ENCODE results near the gene VWA5B2. TPM values are rescaled to one million over a fixed set of nuclear protein-coding genes. Genes with fewer than 3 reads are reported as not detected.

Gene VWA5B2
- total and polyA plus RNA-seq, 9 of the 15 experiments (the other 6 are each of a cell fraction or from before 2014, with no cell fraction given): 0.04 TPM; not detected in 8

DNA sequence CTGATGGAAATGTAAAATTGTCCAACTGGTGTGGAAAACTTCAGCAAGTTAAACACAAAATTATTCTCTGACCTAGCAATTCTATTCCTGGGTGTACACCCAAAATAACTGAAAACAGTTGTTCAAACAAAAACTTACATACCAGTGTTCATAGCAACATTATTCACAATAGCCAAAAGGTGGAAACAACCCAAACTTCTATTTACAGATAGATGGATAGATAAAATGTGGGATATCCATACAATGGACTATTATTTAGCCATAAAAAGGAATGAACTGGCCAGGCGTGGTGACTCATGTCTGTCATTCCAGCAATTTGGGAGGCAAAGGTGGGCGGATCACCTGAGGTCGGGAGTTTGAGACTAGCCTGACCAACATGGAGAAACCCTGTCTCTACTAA, 6.9 kb upstream of the VWA5B2 start:
- Histone ChIP-seq H3K9me3 (replicated peaks; ENCODE audit: control insufficient read depth, insufficient read depth, low read depth, low read length) (no peaks in the 10 kb centered on the region), H3K27ac (ENCODE audit: extremely low read depth, low read depth, low read length) (no peak overlapping the region), H3K4me1 (replicated peaks in 1 of 2; ENCODE audit: control insufficient read depth in 2 of 2, insufficient read depth in 2 of 2, low read length in 2 of 2) (no peaks in the 10 kb centered on the region), H3K79me2 (ENCODE audit: control insufficient read depth, insufficient read depth, low read length) (no peaks in the 10 kb centered on the region), H3K9ac (ENCODE audit: insufficient read depth in 1 of 2, low read depth in 2 of 2, low read length in 2 of 2) (no peak overlapping the region), H4K20me1 (replicated peaks; ENCODE audit: control insufficient read depth, insufficient read depth, low read length) (peaks cover 1% of the 10 kb centered on the region; the same call in 1 of the 2 replicates), H3K9me1 (ENCODE audit: control insufficient read depth, insufficient read depth, low read length) (no peaks in the 10 kb centered on the region), H3K4me3 (no peak overlapping the region), H3K4me2 (ENCODE audit: insufficient read depth, low read length) (no peak overlapping the region), H3K36me3 (ENCODE audit: control insufficient read depth, insufficient read depth, low read length) (no peaks in the 10 kb centered on the region), H2AFZ (ENCODE audit: low read depth, low read length) (no peak overlapping the region), H3K27me3 (ENCODE audit: control insufficient read depth in 2 of 2, insufficient read depth in 2 of 2, low read length in 2 of 2) (peaks cover 18 to 44% of the 10 kb centered on the region in 2 experiments; a peak in 4 of 5 replicates)
- ATAC-seq: no peak
- ChIA-PET POLR2A (interaction anchor here (0.6 to 0.7 kb wide), 2 partner anchors 98 to 449 kb away, joined by 3 read pairs; no protein-coding TSS in a partner anchor), CTCF (ENCODE audit: low intra/inter-chr PET ratio) (no interaction called here)
- WGBS (ENCODE audit: insufficient coverage, low coverage, missing lambda C conversion rate): 2% methylated on average over 3 of the region's 3 CpGs
- in situ Hi-C loops (cut with MboI) (no loop called here), intact Hi-C loops (cut with micrococcal nuclease) (no loop called here)
- FAIRE-seq: no peak
- TF ChIP-seq HOXB6 (CRISPR knock-in tag; IDR thresholded peaks at IDR 0.05; ENCODE audit: borderline replicate concordance) (no peak), RAD21 (CRISPR knock-in tag; conservative IDR thresholded peaks at IDR 0.05 in 1 of 2, IDR thresholded peaks at IDR 0.05 in 1 of 2) (no peak), ZKSCAN8 (CRISPR knock-in tag; IDR thresholded peaks at IDR 0.05) (no peak), FOXP1 (CRISPR knock-in tag; IDR thresholded peaks at IDR 0.05) (no peak), HEY1 (CRISPR knock-in tag; IDR thresholded peaks at IDR 0.05; ENCODE audit: borderline replicate concordance) (no peak), BMI1 (IDR thresholded peaks at IDR 0.05; ENCODE audit: low read length) (no peak), ZC3H8 (IDR thresholded peaks at IDR 0.05) (no peak), ZNF717 (CRISPR knock-in tag; IDR thresholded peaks at IDR 0.05) (no peak), DMBX1 (CRISPR knock-in tag; IDR thresholded peaks at IDR 0.05; ENCODE audit: borderline replicate concordance) (no peak), MED1 (CRISPR knock-in tag; IDR thresholded peaks at IDR 0.05; ENCODE audit: borderline replicate concordance) (no peak), HNRNPUL1 (IDR thresholded peaks at IDR 0.05; ENCODE audit: low read length) (no peak), ZNF354B (CRISPR knock-in tag; IDR thresholded peaks at IDR 0.05) (no peak)
- TF ChIP-seq, protein P1, sequence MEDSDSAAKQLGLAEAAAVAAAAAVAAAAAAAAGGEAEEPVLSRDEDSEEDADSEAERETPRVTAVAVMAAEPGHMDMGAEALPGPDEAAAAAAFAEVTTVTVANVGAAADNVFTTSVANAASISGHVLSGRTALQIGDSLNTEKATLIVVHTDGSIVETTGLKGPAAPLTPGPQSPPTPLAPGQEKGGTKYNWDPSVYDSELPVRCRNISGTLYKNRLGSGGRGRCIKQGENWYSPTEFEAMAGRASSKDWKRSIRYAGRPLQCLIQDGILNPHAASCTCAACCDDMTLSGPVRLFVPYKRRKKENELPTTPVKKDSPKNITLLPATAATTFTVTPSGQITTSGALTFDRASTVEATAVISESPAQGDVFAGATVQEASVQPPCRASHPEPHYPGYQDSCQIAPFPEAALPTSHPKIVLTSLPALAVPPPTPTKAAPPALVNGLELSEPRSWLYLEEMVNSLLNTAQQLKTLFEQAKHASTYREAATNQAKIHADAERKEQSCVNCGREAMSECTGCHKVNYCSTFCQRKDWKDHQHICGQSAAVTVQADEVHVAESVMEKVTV (CRISPR knock-in tag; IDR thresholded peaks at IDR 0.05): no peak
- TF ChIP-seq, protein P2, sequence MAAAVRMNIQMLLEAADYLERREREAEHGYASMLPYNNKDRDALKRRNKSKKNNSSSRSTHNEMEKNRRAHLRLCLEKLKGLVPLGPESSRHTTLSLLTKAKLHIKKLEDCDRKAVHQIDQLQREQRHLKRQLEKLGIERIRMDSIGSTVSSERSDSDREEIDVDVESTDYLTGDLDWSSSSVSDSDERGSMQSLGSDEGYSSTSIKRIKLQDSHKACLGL (CRISPR knock-in tag; IDR thresholded peaks at IDR 0.05; ENCODE audit: borderline replicate concordance, poor library complexity, severe bottlenecking): no peak
- TF ChIP-seq, protein P3, sequence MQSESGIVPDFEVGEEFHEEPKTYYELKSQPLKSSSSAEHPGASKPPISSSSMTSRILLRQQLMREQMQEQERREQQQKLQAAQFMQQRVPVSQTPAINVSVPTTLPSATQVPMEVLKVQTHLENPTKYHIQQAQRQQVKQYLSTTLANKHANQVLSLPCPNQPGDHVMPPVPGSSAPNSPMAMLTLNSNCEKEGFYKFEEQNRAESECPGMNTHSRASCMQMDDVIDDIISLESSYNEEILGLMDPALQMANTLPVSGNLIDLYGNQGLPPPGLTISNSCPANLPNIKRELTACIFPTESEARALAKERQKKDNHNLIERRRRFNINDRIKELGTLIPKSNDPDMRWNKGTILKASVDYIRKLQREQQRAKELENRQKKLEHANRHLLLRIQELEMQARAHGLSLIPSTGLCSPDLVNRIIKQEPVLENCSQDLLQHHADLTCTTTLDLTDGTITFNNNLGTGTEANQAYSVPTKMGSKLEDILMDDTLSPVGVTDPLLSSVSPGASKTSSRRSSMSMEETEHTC (IDR thresholded peaks at IDR 0.05): no peak
- DNase-seq (ENCODE audit: extremely low read depth in 1 of 4, low spot score in 3 of 4): no peak
- no TSS peak for BruUV-seq (replicated peaks)

Measured in K562 (cell line).